Stimulated activated CD4-positive, alpha-beta T cell treated with anti-CD3 and anti-CD28 coated beads, Interleukin-2, amount 100 ng/mL, for 4 hours (primary cell): ENCODE data around the gene WWTR1.

Experiments
- DNase-seq: peaks from one replicate; pipeline ENCODE4 v3.0.0-alpha.2; 2020; ENCODE audit warnings: low read depth

WWTR1 gene

DNA sequence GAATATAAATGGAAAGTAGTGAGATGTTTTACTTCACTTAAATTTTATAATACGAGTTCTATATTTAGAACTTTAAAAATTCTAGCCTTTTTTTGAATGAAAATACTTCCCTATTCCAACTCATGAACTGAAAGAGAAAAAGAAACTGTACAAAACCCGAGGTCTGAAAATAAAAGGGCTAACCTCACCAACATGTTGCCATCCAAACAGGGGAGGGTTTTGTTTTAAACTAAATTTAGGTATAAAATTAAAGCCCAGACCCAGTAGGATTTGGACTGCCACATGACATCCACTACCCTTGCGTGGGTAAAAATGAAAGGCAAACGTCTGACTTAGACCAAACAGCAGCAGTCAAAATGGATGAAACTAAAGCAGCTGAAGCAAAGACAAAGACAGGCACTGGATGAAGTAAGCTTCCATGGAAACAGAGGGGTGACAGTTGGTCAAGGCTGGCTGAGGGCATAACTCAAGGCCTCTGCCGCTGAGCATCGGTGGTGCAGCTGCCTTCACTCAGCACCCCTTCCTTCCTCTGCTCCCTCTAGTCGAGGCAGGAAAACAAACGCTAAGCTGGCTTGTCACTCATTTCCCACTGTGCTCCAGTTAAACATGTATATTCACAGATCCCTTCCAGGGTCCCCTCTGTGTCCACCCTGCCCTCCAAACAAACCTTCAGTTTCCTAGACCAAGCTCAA, 125.2 kb downstream of the WWTR1 start:
- DNase-seq, result no peak

DNA sequence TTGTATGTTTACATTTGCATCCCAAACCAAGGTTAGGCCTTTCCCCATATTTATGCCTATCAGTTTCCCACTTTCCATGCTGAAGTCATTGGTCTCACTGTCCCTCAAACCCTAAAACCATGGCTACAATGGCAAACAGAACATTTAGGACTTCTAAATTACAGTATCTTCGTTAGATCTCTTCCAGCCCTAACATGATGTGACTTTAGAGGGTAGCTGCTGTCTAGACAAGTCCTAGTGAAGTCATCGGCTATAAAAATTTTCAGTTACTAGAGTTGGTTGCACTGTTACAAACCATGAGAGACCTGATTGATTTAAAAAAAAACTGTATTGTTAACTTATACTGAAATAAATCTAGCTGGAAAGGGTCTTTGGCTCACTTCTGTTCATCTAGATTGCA, 128.7 kb downstream of the WWTR1 start:
- DNase-seq, result no peak

DNA sequence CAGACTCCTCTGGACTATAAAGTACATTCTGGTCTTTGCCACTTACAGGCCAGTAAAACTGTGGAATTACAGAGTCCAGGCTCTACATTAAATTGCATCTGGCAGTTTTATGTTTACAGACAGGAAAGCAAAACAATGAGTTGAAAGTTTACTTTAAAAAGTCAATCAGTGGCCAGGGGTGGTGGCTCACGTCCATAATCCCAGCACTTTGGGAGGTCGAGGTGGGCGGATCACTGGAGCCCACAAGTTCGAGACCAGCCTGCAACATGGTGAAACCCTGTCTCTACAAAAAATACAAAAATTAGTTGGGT, 129.5 kb downstream of the WWTR1 start:
- no peak for DNase-seq

DNA sequence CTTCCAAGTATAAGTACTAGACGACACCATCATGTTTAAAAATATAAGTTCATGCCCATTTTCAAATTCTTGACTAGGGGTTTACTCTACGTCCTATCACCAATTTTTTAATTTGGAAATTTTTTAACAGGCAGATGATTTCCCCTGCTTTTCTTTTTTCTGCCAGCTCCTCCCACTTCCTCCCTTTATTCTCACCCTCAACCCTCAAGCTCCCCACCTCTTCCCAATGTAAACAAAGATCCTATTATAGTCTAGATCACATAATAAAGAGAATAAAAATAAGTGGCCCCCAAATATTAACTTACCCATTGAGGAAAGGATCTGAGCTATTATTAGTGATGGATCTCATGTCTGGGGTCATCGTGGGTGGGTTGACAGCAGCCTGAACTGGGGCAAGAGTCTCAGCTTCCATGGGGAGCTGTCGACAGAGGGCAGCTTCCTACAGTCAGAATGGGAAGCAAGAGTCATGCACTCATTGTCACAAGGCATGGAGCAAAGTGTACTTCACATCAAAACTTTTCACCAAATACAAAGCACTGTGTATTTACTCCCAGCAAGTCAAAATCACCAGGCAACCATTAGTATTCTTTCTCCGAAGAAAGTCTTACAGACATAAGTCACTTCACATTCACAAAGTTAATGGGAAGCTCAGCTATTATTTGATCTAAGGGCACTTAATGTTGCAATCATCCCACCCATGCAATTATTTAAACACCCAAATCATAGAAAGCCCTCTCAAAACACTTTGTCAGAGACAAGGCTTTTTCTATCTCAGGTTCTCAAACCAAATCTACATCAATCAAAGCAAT, 130.1 kb downstream of the WWTR1 start:
- no peak for DNase-seq

DNA sequence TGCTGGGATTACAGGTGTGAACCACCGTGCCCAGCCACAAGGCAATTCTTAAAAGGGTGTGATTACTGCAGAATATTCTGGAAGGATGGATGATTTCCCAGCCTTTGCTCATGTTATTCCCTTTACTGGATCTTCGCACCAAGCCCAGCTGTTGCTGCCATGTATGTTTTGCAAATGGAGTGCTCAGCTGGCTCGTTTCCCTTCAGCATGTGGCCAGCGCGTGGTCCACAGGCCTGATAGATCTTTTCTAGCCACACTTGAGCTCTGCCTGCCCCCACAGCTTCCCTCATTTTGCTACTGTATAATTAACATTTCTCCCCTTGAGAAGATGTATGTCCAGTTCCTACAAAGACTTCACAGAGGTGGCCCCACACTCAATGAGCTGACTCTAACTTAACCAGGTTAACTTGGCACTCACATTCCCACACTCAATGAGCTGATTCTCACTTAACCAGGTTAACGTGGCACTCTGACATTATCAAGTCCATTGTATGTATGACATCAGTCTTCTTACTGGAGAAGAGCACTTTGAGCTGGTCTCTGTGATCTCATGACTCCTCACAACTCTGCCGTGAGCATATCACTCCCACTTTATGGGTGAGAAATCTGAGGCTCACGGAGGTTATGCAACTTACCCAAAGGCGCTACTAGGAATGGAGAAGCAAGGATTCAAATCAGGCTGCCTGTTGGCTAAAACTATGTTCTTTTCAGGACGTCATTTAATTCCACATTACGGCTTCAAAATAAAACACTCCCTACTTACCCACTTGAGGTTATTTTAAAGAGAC, 134.1 kb downstream of the WWTR1 start:
- no peak for DNase-seq

DNA sequence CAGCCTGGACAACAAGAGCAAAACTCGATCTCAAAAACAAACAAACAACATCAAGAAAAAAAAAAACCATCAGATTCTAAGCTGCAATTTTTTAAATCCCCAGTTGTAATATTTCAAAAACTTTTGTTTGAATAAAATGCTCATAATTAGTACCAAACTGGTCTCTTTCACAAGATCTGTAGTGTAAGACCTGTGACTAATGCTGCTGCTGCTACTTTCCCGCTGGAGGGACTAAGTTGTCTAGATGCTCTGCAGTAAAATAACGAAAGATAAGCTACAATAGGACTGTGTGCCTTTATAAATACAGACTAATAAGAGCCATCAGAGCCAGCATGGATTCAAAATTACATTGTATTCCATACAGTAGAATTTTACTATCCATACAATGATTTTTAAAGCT, 137.9 kb downstream of the WWTR1 start:
- DNase-seq, result no peak

DNA sequence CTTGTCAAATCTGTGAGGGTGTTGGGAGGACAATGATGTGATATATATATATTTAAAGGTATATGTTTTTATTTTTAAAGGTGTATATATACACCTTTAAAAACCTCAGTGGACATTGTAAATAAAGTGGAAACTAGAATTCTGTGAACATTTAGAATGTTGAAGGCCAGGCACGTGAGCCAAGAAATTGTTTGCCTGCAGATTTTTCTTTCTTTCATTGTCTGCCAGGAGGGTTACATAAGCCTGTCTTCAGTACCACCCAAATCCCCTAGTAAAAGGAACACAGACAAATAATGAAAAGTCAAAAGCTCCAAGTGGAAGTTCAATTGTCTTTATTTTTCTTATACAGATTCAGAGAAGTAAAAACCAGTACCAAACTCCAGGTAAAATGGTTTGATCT, 140.9 kb downstream of the WWTR1 start:
- DNase-seq, result no peak

DNA sequence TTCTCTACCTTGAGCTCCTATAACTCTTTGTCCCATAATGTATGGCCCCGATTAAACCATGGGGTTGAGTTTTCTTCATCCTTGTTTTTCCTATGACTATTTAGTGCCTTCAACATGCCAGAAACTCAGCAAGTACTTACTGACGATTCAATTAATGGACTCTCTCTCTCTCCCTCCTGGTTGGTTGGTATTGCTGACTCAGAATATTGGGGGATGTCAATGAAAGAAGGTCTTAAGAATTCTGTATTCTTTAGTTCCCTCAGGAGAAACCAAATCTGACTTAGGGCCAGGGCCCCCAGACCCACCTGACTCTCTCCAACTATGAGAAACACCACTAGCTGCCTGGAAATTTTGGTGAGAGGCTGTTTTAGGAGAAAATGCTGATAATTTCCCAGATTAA, 142.6 kb downstream of the WWTR1 start:
- DNase-seq, result no peak

DNA sequence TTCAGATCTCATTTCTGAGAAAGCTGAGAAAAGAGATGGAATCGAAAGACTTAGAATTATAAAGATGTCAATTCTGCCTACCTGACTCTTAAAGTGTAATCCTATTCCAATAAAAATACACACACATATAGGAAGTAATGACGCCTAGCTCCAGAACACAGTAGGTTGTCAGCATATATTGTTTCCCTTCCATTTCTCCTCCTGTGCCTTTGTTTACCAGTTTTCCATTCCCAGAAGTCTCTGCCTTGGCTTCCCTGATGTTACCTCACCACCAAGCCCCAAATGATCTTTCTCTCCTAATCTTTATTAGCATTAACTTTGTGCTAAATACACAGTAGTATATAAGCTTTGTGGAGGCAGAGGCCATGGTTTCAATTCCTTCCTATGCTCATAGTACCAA, 143.4 kb downstream of the WWTR1 start:
- no peak for DNase-seq

DNA sequence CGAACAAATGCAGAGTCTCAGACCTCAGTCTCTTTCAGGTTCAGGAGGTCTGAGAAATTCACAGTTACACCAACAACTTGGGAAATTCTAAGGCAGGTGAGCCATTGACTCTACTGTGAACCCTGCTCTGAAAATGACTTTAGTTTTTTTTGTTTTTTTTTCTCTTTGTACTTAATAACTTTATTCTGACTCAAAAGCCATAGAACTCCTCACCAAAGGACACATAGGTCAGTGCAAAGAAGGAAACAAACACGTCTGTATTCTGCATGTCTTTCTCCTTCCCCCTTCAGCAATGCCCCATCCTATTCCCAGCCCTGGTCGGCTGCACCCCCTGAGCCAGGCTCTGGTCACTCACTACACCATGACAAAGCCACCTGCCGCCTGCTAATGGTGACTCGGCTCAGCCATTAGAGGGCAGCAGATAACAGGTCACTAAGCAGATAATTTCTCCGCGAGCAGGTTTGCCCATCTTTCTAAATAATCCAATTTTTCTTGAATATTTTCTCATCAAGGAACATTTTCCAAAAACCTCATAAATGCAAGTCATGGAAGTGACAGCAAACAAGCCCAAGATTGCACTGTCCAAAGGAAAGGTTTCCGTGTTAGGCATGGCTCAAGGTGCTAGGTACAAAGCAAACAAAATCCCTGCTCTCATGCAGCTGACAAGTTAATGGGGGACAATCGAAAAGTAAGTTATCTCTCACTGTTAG, 145.6 kb downstream of the WWTR1 start:
- no peak for DNase-seq

DNA sequence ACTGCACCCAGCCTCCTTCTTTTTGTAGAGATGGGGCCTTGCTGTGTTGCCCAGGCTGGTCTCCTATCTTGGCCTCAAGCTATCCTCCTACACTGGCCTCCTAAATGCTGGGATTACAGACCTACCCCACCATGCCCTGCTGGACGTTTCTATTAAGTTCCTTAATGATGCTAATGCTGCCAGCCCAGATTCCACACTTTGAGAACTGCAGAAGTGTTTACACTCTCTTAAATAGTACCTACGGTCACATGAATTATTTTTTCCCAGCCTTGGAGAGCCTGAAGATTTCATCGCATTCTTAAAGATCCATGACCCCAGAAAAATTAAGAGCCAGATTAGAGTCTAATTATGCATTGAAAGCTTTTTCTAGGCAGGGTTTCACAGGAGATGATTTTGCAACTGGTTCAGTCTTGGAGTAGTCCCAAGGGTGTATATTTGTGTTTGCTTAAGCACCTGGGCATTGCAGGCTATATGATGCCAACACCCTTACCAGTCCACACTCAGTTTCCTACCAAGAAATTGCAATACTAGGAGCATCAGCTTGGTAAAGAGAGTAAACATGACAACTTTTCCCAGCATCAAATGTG, 146.7 kb downstream of the WWTR1 start:
- DNase-seq, result no peak

DNA sequence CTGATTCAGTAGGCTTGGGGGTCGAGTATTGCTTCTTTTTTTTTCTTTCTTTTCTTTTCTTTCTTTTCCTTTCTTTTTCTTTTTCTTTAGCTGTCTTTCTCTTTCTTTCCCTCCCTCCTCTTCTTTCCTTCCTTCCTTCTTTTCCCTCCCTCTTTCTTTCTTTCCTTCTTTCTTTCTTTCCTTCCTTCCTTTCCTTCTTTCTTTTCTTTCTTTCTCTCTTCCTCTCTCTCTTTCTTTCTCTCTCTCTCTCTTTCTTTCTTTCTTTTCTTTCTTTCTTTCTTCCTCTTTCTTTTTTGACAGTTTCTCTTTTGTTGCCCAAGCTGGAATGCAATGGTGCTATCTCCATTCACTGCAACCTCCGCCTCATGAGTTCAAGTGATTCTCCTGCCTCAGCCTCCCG, 147.3 kb downstream of the WWTR1 start:
- no peak for DNase-seq

DNA sequence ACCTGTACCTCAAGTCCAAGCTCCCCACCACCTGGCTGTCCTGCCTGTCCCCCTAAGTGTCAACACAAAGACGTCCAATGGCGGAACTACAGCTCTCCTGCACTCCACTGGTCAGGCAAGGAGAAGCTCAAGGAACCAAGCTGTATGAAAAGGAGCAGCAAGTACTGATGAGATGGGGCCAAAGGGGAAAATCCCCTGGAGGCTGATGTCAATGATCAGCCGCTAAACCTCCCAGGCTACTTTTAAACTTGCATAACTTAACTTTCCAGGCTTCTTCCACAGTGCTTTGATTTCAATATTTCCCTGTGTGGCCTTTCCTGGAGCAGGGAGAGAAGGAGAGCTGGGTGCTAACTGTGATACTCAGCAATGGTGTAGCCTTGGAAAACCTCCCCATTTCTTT, 148.3 kb downstream of the WWTR1 start:
- DNase-seq, result no peak

DNA sequence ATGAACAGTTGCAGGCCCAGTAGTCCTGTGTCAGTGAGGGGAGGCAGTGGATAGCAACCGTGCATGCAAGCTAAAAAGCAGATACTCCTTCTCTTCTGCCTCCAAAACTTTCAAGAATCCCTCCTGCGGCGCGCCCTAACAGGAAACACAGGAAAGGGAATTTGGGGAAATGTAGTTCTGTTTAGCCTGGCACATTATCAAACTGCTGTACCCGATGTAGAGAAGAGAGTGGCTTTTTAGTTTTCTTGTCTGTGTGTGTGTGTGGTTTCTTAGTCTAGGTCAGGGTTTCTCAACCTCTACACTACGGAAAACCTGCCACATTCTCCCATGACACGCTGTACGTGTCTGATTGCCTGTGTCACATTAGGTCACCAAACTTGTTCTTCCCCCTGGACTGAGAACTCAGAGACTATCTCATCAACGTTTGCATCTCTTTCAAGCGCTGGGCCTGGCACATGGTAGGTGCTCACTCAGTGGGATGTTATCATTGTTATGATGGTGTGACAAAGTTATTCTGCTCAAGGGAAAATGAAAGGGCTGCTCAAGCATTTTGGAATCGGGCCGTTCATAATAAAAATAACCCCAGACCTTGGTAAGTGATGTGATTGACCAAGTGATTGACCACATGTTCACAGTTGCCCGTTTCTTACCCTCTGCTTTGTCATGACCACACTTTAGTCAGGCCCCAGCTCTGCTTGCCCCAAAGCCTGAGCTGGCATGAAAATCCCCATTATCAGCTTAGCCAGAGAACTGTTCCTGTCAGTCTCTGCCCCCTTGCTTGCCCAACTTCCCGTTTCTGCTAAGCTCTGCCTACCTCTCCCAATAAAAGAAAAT, 150.1 kb downstream of the WWTR1 start:
- no peak for DNase-seq

DNA sequence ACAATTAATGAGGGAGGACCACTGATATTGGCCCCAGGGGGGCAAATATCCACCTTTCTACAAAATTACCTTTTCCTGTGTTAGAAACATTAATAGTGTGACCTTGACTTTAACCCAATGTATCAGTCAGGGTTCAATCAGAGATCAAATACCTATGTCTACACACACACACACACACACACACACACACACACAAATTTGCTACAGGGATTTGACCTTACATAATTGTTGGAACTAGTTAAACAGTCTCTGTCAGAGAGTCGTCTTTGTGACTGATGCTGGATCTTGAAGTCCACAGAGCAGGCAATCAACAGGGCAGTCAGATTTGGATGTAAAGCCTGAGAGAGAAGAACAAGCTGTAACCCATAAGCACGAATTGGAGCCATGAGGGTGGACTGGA, 150.9 kb downstream of the WWTR1 start:
- no peak for DNase-seq

DNA sequence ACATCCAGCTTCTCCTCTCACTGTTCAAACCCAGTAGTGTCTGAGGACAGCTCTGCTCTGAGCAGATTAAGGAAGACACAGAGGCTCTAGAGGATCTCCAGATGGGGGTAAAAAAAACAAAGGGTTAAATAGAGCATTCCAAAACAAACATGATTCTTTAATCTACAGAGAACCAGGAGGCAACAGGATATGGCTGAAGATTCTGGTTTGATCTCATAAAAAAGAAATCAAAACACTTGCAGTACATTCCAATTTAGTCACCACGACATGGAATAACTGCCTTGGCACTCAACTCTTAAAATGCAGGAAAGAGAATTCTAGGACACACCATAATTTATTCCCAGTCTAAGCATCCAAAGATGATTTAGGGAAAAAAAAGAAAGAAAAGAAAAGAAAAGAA, 151.3 kb downstream of the WWTR1 start:
- DNase-seq, result no peak

DNA sequence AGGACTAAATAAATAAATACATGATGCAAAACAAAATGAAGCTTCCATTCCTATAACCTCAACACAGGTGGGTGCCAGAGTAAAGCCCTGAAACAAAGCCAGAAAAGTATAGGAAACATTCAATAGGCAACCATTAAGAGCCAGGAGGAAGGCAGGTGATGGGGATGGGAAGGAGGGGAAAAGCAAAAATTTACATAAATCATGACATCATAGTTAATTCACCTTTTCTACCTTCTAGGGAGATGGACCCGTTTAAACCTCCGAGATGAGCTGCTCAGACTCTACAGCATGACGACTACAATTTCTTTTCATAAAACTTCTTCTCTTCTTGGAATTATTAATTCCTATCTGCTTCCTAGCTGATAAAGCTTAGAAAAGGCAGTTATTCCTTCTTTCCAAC, 155.4 kb downstream of the WWTR1 start:
- DNase-seq, result no peak

DNA sequence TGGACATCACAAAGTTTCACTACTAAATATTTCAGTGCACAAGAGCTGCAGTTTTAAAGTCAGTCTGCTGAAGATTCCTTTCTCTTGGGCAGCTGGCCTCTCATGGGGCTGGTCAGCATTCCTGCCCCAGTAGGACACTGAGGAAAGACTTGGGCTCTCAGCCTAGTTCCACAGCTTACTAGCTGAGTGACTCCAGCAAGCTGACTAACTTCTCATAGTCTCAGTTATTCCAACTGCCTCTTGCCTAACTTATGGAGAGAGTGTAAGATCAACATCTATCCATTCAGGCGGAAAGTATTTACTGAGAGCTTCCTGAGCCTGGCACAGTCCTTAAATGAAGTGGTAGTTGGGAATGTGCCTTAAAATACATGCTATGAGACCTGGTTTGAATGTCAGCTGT, 156.3 kb downstream of the WWTR1 start:
- DNase-seq, result no peak

DNA sequence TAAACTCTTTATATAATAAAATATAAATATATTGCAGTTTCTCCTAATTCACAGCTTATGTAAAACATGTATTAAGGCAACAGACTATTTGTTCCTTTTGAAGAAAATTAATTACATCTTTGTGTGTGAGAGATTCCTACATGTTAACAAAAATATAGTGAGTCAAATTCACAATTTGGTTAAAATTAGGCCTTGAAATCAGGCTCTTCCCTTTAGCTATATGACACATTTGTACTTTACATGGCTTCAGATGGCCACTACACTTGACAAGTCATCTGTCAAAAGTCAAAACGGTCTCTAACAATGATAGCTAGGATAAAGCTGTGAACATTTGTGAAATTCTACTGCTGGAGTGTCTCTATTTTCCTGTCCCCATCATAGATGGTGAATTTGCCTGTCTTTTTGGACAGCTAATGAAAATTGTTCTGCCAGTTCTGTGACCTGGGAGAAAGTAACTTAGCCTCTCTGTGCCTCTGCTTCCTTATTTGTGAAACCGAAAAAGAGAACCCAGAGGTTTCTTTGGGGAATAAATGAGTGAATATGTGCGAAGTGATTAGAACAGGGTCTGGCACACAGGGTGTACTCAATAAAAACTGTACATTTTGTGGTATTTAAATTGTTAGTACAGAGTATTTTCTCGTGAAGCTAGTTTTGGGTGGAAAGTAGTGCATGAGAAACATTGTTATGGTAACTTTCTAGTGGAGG, 159.7 kb downstream of the WWTR1 start:
- DNase-seq, result no peak

DNA sequence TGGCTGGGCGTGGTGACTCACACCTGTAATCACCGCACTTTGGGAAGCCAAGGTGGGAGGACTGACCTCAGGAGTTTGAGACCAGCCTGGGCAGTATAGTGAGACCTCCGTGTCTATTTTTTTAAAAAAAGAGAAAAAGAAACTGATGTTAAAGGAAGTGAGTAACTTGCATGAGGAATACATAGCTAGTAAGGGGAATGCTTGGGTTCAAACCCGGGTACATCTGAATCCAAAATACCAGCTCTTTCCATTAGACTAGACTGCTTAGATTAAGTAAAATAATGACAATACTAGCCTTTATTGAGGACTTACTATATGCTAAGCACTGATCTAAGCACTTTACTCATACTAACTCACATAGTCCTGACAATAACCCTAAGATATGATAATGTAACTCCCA, 160.9 kb downstream of the WWTR1 start:
- no peak for DNase-seq
